Measurements from ENCODE around the gene HTT-AS. TPM values are rescaled to one million over a fixed set of nuclear protein-coding genes. Genes with fewer than 3 reads are reported as not detected.

Gene HTT-AS
- total RNA-seq, 1 experiment from 2014 or later: not detected

- H3K27me3 Mint-ChIP-seq (ENCODE audit: insufficient read depth, unreplicated experiment): no peaks in the 10 kb centered on the region
- intact Hi-C loops (cut with micrococcal nuclease; ENCODE audit: unreplicated experiment): no loop called here
- DNase-seq: no peak
- ChIA-PET CTCF (no interaction called here), POLR2A (no interaction called here)
- H3K4me3 Mint-ChIP-seq (ENCODE audit: unreplicated experiment): no peak overlapping the region
- H3K4me1 ChIP-seq: no peaks in the 10 kb centered on the region
- no peak for TF ChIP-seq CTCF (IDR thresholded peaks at IDR 0.05; ENCODE audit: insufficient read depth in 1 of 2, low read depth in 1 of 2, low read length in 1 of 2, severe bottlenecking in 1 of 2, unreplicated experiment in 1 of 2)
- H3K9me3 Mint-ChIP-seq (ENCODE audit: unreplicated experiment): no peaks in the 10 kb centered on the region
- no TSS peak for BruUV-seq (replicated peaks)
- no peak overlapping the region for H3K4me3 ChIP-seq (ENCODE audit: low read depth, low read length)
- H3K4me1 Mint-ChIP-seq (ENCODE audit: low read depth, unreplicated experiment): no peaks in the 10 kb centered on the region
- no peaks in the 10 kb centered on the region for H3K9me3 ChIP-seq
- peaks cover 58% of the 10 kb centered on the region for H3K36me3 Mint-ChIP-seq (ENCODE audit: insufficient read depth, unreplicated experiment)
- no peaks in the 10 kb centered on the region for H3K36me3 ChIP-seq (ENCODE audit: control insufficient read depth, insufficient read depth, low read length)
- no peaks in the 10 kb centered on the region for H3K27me3 ChIP-seq (replicated peaks; ENCODE audit: control insufficient read depth, insufficient read depth, low read length)
- H3K27ac Mint-ChIP-seq (ENCODE audit: unreplicated experiment): no peak overlapping the region
These were observed 17.1 kb upstream of the HTT-AS start for GRCh38 chr4:3091464-3091863.

- no peaks in the 10 kb centered on the region for H3K4me1 Mint-ChIP-seq (ENCODE audit: low read depth, unreplicated experiment)
- POLR2A ChIA-PET: no interaction called here
- no peak overlapping the region for H3K4me3 ChIP-seq (ENCODE audit: low read depth, low read length)
- H3K36me3 ChIP-seq (ENCODE audit: control insufficient read depth, insufficient read depth, low read length): no peaks in the 10 kb centered on the region
- H3K9me3 Mint-ChIP-seq (ENCODE audit: unreplicated experiment): no peaks in the 10 kb centered on the region
- BruUV-seq (replicated peaks): no TSS peak
- peaks cover 30% of the 10 kb centered on the region for H3K36me3 Mint-ChIP-seq (ENCODE audit: insufficient read depth, unreplicated experiment)
- no peak overlapping the region for H3K27ac Mint-ChIP-seq (ENCODE audit: unreplicated experiment)
- H3K27me3 Mint-ChIP-seq (ENCODE audit: insufficient read depth, unreplicated experiment): no peaks in the 10 kb centered on the region
- no peak overlapping the region for H3K4me3 Mint-ChIP-seq (ENCODE audit: unreplicated experiment)
- no peak for TF ChIP-seq CTCF (IDR thresholded peaks at IDR 0.05; ENCODE audit: insufficient read depth in 1 of 2, low read depth in 1 of 2, low read length in 1 of 2, severe bottlenecking in 1 of 2, unreplicated experiment in 1 of 2)
- peaks cover 3% of the 10 kb centered on the region; the same call in 1 of the 2 replicates for H3K4me1 ChIP-seq
- no peak for DNase-seq
- CTCF ChIA-PET: no interaction called here
- no peaks in the 10 kb centered on the region for H3K27me3 ChIP-seq (replicated peaks; ENCODE audit: control insufficient read depth, insufficient read depth, low read length)
- intact Hi-C loops (cut with micrococcal nuclease; ENCODE audit: unreplicated experiment): no loop called here
- H3K9me3 ChIP-seq: no peaks in the 10 kb centered on the region
These were observed 12.9 kb upstream of the HTT-AS start for GRCh38 chr4:3087115-3087797.

- no peaks in the 10 kb centered on the region for H3K27me3 ChIP-seq (replicated peaks; ENCODE audit: control insufficient read depth, insufficient read depth, low read length)
- H3K9me3 ChIP-seq: no peaks in the 10 kb centered on the region
- BruUV-seq (replicated peaks): no TSS peak
- no peak overlapping the region for H3K4me3 ChIP-seq (ENCODE audit: low read depth, low read length)
- TF ChIP-seq CTCF (IDR thresholded peaks at IDR 0.05; ENCODE audit: insufficient read depth in 1 of 2, low read depth in 1 of 2, low read length in 1 of 2, severe bottlenecking in 1 of 2, unreplicated experiment in 1 of 2): no peak
- Mint-ChIP-seq H3K4me3 (ENCODE audit: unreplicated experiment) (no peak overlapping the region), H3K36me3 (ENCODE audit: insufficient read depth, unreplicated experiment) (peaks cover 30% of the 10 kb centered on the region), H3K4me1 (ENCODE audit: low read depth, unreplicated experiment) (no peaks in the 10 kb centered on the region), H3K9me3 (ENCODE audit: unreplicated experiment) (no peaks in the 10 kb centered on the region), H3K27me3 (ENCODE audit: insufficient read depth, unreplicated experiment) (no peaks in the 10 kb centered on the region), H3K27ac (ENCODE audit: unreplicated experiment) (no peak overlapping the region)
- POLR2A ChIA-PET: no interaction called here
- H3K4me1 ChIP-seq: peaks cover 3% of the 10 kb centered on the region; the same call in 1 of the 2 replicates
- CTCF ChIA-PET: no interaction called here
- H3K36me3 ChIP-seq (ENCODE audit: control insufficient read depth, insufficient read depth, low read length): no peaks in the 10 kb centered on the region
- no peak for DNase-seq
- intact Hi-C loops (cut with micrococcal nuclease; ENCODE audit: unreplicated experiment): no loop called here
These were observed 11.8 kb upstream of the HTT-AS start for GRCh38 chr4:3085948-3086670.

Measured in Caco-2 (cell line).